ENCODE measurements around the gene POU3F3.

Gene POU3F3

DNA sequence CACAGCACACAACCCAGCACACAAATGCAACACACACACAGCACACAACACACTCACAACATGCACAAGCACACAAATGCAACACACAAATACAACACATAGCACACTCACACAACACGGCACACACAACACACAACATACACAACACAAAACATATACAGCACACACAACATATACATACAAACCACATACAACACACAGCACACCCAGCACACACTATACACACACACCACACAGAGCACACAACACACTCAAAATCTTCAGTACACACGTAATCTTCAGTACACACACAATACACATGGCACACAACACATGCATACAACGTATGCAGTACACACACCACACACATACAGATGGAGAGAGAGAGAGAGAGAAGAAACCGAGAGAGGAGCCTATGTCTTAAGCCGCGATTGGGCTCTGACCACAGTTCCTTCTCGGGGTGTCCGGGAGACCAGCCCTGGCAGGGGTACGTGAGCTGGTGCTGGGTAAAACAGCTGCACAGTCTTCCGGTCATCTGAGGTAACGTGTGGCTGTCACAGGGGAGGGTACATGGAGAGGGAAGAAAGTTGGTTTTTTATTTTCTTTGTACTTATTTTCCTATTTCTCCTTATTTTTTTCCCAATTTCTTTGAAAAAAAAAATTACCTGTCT is 25.1 kb downstream of the POU3F3 start:
- DNase-seq = no peak

DNA sequence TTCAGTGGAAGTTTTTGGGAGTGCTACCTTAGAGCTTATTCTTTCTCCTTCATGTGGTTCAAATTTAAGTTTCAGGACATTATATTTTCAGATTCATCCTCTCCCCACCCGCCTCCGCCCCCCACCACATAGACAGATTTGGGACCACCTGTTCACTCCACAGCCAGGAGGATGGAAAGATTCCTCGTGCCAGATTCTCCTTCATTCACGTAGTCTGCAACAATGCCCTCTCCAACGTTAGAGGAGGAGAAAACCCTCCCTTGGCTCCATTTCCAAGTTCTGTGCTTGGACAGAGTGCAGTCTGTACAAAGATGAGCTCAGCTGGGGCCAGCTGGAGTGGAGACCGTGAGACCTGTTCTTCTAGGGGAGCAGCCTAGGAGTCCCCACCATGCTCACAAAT is 26.2 kb downstream of the POU3F3 start:
- no peak for DNase-seq

DNA sequence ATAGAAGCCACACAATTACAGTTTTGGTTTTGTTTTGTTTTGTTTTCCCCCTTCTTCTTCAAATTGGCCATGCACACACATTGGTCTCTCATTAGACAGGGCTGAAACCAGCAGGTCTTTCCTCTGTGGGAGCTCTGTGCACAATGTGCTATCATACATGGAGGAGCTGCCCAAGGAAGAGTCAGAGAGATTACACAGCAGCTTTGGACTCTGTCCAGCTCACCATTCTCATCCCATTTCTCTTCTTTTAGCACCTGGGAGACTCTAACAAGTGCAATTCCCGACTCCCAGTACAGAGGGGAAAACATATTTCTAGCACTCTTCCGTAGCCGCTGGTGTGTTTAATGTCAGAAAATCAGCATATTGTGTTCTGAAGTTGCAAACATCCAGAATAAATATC is 29.4 kb downstream of the POU3F3 start:
- DNase-seq = no peak

DNA sequence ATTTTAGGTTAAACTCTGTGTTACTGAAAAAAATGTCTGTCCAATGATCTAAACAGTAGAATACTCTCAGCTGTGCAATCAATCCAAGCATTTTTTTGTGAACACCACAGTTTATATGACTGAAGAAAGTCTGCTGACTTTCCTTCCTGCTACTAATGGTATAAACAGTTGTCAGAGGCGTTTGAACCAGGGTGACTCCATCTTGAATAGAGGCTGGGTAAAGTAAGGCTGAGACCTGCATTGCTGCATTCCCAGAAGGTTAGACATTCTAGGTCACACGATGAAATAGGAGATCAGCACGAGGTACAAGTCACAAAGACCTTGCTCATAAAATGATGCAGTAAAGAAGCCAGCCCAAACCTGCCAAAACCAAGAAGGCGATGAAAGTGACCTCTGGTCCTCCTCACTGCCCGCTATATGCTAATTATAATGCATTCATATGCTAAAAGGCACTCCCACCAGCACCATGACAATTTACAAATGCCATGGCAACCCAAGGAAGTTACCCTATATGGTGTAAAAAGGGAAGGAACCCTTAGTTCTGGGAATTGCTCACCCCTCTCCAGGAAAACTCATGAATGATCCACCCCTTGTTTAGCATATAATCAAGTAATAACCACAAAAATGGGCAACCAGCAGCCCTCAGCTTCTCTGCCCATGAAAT is 31.3 kb downstream of the POU3F3 start:
- no peak for DNase-seq

DNA sequence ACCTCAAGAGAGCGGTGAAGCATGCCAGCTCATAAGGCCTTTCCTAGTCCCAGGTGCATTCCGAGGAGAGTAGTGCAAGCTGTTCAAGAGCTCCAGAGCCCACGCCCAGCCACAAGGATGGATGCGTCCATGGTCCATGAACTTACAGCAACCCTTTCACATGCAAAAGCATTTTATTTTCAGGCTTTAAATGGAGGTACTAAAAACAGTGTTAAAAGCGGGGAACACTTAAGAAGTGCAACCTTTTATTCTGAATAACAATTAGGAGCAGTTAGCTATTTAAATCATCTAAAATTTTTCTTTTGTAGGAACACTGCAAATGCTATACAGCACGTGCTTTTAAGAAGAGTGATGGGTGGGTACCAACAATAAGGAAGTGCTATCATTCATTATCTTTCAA is 33.8 kb downstream of the POU3F3 start:
- DNase-seq = no peak

DNA sequence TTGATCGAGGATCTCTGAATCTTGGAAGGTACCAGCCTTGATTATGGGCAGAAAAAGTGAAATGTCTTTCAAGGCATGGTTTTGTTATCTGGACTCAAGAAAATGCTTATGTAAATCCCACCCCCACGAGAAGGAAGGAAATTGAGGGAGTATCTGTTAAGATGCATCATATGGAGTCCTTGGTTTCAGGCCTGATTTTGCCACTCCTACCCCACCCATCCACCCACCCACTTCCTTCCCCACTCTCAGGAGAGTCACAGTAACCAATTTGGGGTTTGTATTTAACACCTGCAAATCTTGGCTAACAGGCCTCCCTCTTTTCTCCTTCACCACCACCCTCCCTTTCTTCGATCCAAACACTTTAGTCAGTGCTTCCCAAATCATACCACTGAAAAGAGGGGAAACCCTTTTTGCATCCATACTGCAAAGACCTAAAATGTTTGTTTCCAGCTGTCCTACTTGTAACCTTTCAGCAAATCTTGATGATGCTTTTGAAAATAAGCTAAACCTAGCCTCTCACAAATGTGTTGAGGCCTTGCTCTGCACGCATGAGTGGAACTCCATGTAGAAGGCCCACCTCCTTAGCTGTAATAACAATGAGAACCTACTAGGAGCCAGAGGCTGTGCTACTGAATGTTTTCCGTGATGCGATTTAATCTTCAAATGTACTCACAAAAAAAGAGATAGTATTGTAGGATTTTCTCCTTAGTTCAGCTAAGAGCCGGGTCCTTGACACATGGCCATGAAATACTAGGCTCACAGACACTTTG is 34.8 kb downstream of the POU3F3 start:
- no peak for DNase-seq

DNA sequence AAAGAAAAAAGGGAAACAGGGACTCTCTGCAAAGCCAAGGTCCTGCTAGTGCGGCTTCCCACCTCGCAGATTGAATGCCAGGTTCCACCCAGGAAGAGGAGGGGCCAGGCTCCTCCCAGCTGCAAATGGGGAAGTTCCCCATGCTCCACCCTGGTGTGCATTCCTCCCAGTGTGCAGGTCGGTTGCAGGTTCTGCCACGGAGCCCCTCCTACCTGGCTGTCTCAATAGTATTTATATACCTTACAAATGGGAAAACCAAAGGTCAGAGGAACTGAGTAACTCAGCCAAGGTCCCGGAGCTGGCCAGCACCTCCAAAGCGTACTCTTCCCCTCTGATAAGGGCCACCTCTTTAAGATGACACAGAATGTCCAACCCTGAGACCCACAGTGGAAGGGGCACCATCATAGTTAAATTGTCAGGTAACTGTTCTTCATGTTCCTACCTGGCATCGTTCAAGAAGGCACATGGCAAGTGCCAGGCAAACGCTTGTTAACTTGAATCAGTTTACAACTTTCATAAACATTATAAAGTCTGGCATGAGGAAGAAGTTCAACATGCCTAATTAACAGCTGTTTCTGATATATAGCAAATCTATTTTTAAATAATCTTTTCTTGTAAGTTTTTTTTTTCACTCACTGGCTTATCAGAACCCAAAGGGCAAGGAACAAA is 35.5 kb downstream of the POU3F3 start:
- DNase-seq = no peak

DNA sequence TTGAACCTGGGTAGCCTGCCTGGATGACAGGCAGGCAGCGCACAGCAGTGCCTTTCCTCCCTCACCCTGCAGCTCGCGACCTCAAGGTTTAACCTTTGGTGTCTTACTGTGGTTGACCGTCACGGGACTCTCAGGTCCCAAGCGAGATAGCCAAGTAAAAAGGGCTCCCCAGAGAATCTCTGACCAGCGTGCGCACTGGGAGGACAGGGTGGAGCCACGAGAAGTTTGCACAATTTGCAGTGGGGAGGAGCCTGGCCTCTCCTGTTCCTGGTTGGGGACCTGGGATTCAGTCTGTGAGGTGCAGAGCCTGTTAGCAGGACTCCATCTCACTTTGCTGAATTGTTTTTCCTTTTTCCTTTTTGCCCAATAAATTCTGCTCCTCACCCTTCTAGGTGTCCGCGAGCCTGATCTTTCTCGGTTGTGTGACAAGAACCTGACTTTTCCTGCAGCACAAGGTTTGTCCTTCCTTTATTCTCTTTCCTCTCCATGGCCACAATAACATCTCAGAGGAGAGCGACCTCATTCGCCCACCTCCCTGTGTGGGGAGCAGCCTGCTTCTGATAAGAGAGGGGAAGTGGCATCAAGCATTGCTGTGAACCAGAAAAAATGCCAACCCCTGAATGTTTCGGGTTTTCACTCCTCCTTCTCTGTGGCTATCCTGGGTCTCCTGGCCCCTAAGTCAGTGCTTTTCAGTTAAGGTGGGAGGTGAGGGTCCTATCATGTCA is 36.2 kb downstream of the POU3F3 start:
- DNase-seq = no peak

DNA sequence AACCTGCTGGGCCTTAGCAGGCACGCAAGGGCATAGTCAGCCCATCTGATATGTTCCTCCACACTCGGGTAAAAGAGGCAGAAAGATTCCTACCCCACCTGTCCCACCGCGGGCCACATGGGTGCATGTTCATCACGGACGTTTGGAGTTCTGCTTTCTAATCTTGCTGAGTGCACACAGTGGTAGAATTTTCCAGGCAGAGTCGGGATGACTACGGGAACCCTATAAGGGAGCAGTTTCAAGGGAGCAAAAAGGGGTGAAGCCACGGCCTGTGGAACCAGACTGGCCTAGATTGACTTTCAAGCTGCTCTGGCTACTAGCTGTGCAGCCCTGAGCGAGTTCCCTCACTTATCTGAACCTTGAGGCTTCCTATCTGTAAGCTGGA is 36.8 kb downstream of the POU3F3 start:
- no peak for DNase-seq

DNA sequence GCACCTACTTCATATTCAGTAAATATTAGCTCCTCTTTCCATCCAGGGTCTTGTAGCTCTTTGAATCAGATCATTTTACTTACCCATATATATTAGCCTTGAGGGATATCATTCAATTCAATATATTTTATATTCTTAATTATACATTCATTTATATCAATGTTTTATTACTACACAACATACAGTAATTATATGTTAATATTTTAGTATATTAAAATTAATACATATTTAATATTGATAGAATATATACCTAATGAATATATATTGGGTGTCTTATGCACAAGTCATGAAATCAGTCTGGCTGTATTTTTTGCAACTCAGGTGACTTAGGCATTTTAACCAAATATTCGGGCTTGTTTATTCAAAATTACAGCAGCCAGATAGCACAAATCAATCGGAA is 37.2 kb downstream of the POU3F3 start:
- DNase-seq = no peak

DNA sequence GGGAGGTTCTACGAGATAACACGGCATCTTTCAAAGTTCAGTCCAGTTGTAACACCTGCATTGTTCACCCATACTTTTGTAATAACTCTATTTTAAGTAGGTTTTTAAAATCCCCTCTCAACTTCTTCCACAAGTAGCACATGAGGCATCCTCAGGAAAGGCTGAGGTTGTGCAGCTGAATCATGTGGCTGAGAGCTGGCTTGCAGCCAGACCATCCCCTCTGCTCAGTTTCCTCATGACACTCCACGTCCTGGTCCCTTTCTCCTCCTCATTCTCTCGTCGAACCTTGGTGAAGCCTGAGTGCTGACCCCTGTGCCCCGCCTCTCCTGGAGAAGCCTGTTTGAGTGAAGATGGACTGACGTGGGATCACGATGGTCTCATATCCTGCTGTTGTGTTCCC is 42.5 kb downstream of the POU3F3 start:
- DNase-seq = no peak

DNA sequence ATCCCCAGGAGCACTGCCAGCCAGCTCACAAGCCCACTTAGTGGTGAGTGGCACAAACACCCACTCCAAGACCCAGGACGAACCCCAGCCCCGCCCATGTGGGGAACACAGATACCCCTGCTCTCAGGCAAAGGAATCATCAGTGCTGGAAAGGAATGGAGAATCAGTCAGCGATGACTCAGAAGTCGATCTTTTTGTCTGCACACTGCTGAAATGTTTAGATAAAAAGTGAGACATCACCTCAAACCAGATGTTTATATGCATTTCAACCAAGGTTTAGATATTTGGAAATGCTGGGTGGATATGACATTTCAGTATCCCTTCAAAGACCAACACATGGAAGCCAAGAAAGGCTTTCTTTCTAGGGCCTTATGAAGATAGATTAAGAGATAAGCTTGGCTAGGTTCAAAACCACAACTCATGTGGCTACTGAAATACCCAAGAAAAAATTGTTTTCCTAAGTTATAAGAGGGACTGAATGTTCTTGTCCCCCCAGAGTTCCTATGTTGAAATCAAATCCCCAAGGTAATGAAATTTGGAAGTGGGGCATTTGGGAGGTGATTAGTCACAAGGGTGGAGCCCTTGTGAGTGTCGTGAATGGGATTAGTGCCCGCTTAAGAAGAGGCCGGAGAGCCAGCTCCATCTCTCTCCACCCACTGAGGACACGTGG is 43.7 kb downstream of the POU3F3 start:
- no peak for DNase-seq

DNA sequence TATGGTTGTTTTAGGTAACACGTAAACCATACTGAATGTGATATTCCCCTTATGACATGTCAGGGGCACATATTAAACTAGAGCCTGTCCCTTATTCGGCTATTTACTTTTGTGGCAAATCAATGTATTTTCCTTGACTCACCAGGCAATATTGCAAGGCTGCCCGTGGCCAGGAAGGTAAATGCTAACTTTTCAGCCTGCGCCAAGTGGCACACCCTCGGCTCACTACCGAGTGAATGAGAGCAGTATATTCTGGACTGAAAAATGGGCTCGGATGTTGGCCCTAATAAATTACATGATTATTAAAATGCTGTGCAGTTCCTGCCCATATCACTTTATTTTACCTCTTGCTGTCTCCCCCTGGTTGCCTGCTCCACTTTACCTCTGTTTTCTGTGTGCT is 46.7 kb downstream of the POU3F3 start:
- DNase-seq = no peak

DNA sequence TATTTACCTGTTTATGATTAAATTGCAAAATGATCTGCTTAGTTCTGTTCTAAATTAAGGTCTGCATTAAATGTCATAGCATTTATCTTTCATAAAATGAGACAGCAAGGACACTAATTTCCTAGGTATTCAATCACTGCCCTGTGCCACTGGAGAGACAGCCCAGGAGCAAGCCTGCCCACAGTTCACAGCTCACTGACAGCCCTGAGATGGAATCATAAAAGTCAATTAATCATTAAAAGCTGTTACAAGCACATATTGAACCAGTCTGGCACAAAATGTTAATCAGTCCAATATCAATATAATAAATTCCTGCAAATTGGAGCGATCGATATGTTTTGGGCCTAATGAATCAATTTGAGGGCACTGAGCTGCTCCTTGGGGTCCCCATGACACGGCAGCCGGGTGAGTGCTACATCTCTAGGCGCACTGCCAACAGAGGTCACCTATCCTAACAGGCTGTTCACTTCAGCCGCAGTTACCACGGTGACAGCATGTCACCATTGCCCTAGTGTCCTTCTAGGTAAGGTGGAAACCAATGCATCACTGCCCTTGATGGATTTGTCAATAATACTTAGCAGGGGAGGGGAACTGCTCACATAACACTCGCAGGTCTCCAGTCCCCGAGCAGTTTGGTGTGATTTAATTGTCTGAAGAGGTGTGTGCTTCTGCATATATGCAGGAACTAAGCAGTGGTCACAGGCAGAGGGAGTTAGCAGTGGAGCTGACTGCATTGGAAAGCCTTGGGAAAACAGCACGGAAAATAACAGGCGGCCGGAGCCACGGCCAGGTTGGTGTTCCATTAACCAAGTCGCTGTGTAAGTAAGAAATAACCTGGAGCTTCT is 47.3 kb downstream of the POU3F3 start:
- DNase-seq = no peak

DNA sequence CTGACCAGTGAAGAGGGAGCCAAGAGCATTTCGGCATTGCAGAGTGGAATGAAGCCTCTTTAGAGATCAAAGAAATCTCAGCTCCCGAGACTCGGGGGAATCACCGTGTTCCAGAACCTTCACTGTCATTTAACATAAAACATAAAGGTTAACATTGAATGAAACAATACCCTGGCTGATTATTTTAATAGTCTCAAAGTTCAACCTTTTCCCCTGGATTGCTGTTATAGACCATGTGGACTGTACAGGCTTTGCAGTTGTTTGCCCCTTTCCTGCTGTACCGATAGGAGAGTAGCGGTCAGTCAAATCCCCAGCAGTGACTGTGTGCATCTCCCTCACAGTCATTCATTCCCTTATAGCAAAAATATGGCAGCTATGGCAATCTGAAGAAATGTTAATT is 48.4 kb downstream of the POU3F3 start:
- DNase-seq = no peak

All from activated CD4-positive, alpha-beta T cell treated with anti-CD3 and anti-CD28 coated beads for 48 hours (primary cell).